CD4-positive, alpha-beta T cell treated with Interferon alpha-2 for 1 hour (primary cell): ENCODE data around the gene TNPO2.

ENCODE experiments used
- DNase-seq, 2 donors: peaks; one replicate each; pipeline ENCODE4 v3.0.0-alpha.2; 2020 to 2022

The TNPO2 gene

DNA sequence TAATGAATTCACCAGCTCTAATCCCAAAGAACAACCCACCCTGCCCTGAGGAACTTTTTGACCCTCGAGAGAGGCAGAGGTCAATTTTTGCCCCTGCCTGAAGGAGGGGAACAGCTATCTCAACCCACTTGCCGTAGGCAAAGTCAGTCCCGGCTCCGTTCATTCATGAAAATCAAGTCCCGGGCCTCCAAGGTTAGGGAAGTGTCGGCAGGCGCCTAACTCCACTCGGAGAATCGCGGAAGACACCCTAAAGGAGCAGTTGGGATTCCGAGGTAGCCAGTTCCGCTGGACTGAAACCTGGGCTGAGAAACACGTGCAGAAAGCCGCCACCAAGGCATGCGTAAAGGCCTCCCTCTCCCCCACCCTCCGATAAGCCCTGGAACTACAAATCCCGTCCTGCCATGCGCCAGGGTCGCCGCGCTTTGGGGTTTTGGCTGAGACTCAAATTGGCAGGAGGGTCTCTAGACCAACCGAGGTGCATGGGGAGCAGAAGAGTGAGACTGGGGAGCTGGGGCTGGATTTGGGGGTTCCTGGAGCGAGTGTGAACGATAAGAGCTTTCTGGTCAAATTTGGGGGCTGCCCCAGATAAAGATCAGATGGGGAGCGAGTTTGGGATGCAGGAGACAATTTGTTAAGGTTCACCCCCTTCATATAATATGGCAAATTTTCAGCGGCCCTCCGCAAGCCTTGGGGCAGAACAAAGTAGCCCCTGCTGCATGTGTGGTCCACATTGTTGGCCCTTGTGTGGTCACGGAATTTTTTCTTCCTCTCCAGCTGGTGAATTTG, at the start of gene TNPO2:
Gene TNPO2 (minus strand): TSS at position 292 of the 786 bp plus-strand sequence. CDS start 2,955 bp downstream, outside the sequence.
- peak; percentile 59 to 69 for DNase-seq

DNA sequence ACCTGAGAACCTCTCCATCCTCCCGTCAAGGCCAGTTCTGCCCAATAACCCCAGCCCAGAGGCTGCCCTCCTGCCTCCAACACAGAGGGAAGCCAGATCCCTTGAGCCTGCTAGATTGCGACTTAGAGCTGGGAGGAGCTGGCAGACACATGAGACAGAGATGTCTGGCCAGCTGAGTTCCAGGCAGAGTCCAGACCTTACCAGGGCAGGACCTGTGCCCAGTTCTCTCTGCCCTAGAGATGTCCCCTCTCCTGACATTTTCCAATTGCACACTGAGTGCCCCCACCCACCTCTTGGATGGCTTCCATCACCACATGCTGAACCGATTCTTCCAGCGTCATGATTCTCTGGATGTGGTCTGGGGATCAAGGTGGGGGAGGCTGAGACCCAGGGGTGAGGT, 48.6 kb upstream of the TNPO2 start:
- DNase-seq, result no peak

DNA sequence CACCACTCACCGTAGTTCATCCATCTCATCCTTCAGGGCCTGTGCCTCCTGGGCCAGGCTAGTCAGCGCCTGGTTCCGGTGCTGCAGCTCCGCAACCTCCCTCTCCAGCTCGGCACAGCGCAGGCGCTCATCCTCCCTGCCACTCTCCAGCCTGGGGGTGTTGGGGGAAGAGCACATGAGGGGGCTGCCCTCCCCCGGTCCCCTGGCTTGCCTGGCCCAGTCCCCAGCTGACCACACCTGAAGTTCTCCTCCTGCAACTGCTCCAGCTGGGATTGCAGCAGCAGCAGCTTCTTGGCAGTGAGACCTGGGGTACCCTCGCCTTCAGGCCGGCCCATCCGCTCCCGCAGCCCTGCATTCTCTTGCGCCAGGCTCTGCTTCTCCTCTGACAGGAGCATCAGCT, 47.2 kb upstream of the TNPO2 start:
- DNase-seq, result no peak

DNA sequence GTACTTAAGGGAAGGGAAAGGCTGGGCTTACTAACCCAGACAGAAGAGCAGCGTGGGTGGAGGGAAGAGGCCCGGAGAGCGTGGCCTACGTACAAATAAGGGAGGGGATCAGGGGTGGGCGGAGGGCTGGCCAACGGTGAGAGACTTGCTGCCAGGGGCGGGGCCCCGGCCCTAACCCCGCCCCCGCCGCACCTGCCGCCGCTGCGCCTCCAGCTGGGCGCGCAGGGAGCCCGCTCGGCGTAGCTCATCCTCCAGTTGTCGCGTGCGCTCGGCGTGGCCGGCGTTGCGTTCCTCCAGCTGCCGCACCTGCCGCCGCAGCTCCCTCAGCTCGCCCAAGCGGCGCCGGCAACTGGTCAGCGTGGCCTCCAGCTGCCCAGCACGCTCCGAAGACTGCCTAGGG, 46.0 kb upstream of the TNPO2 start:
- DNase-seq, result peak; percentile 70 to 81

- no peak for DNase-seq
These were observed 43.9 kb upstream of the TNPO2 start for GRCh38 chr19:12767666-12768065.

DNA sequence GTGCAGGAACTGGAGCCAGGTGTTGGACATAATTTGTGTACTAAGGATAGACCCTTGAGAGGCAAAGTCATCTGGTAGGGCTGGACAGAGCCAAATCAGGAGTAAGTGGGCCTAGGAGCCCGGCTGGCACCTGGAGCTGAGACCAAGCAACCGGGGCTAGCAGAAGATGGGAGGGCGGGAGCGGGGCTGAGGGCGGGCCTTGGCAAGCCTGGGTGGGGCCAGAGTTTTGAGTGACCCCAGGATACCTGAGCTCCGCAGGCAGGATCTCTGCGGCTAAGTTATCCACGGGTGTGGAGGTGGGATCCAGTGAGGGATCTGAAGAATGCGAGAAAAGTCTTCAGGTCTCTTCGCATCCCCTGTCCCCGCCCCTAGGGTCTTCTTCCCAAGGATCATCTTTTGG, 43.4 kb upstream of the TNPO2 start:
- DNase-seq, result no peak

- peak; percentile 81 to 85 for DNase-seq
These were observed 42.4 kb upstream of the TNPO2 start for GRCh38 chr19:12766051-12766521.

GRCh38 chr19:12764698-12765097, 41.0 kb upstream of the TNPO2 start:
- DNase-seq, result no peak

- no peak for DNase-seq
These were observed 39.4 kb upstream of the TNPO2 start for GRCh38 chr19:12763100-12763499.

DNA sequence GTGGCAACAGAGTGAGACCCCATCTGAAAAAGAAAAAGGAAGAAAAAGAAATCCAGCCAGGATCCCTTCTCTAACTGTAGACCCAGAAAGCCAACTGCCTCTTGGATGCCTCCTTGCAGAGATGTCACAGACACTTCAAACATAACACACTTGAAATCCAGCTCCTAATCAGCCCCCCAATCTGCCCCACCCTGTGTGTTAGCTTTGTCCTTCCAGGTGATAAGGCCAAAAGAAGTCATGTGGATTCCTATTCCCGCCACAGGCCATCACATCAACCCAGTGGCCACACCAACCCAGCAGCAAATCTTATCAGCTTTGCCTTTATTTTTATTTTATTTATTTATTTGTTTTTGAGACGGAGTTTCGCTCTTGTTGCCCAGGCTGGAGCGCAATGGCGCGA, 36.0 kb upstream of the TNPO2 start:
- DNase-seq, result no peak

- peak; percentile 67 to 70 for DNase-seq
These were observed 34.0 kb upstream of the TNPO2 start for GRCh38 chr19:12757544-12758274.

- DNase-seq, result no peak
These were observed 32.6 kb upstream of the TNPO2 start for GRCh38 chr19:12756150-12756883.

GRCh38 chr19:12754465-12755196, 30.9 kb upstream of the TNPO2 start:
- no peak for DNase-seq

DNA sequence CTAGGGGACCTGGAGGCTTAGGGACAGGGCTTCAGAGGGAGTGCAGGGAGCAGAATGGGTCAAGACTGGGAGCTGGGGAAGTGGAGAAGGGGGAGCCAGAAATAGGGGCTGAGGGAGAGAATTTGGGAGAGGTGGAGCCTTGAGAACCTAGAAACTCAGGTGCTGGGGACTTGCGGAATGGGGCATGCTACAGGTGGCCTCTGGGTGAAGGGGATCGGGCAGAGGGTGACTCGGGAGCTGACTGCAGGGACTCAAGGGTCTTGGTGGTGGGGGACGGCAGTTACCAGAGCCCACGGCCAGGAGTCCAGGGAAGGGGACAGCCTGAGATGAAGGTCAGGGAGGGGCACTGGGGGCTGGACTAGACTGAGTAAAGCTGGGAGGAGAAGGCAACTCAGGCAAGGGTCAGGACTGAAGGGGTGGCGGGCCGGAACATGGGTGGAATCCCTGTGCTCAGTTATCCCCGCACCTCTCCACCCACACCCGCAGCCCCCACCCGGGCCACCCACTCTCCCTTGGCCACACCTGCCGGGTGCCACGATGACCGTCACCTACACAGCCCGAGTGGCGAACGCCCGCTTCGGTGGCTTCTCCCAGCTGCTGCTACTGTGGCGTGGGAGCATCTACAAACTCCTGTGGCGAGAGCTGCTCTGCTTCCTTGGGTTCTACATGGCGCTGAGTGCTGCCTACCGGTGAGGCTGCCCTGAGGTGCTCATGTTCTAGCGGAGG, 28.5 kb upstream of the TNPO2 start:
- DNase-seq, result no peak

DNA sequence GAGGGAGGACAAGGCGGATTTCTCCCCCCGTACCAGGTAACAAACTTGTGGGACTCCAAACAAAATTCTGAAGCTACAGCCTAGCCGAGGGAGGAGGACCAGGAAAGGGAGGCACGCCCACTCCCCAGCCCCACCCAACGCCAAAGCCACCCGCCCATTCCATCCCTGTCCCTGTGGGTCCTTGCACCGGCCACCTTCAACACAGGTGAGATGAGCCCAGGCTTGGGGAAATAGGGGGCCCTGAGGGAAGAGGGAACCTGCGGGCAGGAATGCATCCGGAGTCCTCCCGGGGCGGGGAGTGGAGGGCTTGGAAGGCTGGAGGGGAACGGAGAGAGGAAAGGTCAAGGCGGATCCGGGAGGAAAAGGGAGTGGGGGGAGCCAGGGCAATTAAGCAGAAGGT, 27.9 kb upstream of the TNPO2 start, which contains the start of gene BEST2:
Gene BEST2 (plus strand): TSS at position 157 of the 400 bp plus-strand sequence. CDS start 802 bp downstream, outside the sequence.
- DNase-seq, result no peak

- no peak for DNase-seq
These were observed 27.1 kb upstream of the TNPO2 start for GRCh38 chr19:12750851-12751250.

DNA sequence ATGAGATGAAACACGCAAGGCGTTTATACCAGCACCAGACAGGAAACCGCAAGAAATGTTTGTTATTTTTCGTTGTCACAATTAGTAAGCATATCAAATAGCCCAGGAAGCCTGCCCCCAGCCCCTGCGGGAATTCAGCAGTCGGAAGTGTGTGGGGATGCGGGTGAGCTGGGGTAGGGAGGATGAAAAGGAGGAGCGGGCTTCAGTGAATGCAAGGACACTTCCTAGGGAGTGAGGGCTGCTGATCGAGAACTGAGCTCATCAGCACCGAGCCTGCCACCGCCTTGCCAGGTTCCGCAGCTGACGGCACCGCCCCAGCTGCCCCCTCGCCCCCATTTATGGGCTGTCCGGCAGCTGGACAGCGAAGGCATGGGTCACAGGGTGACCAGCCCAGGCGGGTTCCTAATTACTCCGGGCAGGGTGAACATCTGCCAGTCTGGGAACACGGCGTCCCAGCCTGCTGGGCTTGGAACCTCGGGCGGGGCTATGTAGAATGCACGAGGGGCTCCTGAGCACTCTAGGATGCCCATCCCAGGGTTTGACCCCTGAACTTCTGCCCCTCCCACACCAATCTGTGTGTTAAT, 26.3 kb upstream of the TNPO2 start:
- DNase-seq, result no peak

GRCh38 chr19:12748489-12748888, 24.8 kb upstream of the TNPO2 start:
- DNase-seq, result no peak

DNA sequence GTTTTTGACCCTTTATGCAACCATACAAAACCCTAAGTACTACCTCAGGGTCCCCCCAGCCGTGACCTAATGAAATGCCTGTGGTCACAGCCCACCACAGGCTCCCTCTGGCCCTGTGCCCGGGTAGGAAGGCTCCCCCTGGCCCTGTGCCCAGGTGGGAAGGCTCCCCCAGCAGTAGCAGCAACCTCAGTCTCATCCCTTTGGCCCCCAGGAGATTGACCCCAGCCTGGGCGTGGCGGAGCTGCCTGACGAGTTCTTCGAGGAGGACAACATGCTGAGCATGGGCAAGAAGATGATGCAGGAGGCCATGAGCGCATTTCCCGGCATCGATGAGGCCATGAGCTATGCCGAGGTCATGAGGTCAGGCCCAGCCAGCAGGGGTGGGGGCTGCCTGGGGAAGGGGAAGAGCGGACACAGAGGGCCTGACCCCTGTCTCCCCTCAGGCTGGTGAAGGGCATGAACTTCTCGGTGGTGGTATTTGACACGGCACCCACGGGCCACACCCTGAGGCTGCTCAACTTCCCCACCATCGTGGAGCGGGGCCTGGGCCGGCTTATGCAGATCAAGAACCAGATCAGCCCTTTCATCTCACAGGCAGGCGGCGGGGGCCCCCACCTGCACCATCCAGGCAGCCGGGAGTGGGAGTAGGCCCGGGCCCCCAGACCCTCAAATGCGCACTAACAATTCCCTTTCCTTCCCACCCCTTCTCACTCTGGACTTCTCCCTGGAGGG, 21.6 kb upstream of the TNPO2 start:
- DNase-seq, result no peak

DNA sequence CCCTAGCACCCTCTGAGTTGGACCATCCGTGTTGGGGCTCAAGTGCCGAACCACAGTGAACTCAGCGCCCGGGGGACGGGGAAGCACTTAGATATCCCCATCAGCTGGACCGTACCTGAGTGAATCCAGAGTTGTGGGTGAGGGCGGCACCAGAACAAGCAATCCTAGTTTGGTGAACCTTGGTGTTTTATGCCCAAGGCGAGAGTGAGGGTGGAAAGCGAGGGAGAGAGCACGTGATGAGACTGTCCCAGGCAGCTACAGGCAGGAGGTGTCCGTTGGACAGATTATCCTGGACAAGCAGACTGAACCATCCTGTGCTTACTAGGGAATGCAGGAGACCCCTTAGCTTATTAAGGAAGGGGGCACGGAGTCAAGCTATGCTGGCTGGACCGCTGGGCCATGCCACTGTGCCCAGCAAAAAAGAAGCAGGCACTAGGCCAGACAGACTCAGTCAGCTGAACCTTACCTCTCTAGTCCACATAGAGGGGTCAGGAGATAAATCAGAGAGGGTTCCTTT, 14.2 kb upstream of the TNPO2 start:
- no peak for DNase-seq
